Activated CD8-positive, alpha-beta memory T cell treated with anti-CD3 and anti-CD28 coated beads for 48 hours (primary cell): Measurements from ENCODE around the gene SNRNP25.

ENCODE experiments used
- DNase-seq, 3 experiments: peaks; one replicate each; pipeline ENCODE4 v3.0.0-alpha.2; 2020; ENCODE audit warnings: low read depth in 2 of 3, low spot score in 2 of 3

Gene SNRNP25

GRCh38 chr16:62968-63391, 9.4 kb downstream of the SNRNP25 start:
- no peak for DNase-seq

DNA sequence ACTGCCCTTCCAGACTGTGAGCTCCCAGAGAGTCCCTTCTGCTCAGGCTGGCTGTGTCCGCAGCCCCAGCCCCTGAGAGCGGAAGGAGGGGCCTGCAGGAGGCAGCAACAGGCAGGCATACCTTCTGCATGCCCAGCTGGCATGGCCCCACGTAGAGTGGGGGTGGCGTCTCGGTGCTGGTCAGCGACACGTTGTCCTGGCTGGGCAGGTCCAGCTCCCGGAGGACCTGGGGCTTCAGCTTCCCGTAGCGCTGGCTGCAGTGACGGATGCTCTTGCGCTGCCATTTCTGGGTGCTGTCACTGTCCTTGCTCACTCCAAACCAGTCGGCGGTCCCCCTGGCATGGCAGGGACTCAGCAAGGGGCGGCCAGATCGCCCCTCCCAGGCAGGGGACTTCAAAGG, 9.8 kb downstream of the SNRNP25 start:
- DNase-seq = no peak

DNA sequence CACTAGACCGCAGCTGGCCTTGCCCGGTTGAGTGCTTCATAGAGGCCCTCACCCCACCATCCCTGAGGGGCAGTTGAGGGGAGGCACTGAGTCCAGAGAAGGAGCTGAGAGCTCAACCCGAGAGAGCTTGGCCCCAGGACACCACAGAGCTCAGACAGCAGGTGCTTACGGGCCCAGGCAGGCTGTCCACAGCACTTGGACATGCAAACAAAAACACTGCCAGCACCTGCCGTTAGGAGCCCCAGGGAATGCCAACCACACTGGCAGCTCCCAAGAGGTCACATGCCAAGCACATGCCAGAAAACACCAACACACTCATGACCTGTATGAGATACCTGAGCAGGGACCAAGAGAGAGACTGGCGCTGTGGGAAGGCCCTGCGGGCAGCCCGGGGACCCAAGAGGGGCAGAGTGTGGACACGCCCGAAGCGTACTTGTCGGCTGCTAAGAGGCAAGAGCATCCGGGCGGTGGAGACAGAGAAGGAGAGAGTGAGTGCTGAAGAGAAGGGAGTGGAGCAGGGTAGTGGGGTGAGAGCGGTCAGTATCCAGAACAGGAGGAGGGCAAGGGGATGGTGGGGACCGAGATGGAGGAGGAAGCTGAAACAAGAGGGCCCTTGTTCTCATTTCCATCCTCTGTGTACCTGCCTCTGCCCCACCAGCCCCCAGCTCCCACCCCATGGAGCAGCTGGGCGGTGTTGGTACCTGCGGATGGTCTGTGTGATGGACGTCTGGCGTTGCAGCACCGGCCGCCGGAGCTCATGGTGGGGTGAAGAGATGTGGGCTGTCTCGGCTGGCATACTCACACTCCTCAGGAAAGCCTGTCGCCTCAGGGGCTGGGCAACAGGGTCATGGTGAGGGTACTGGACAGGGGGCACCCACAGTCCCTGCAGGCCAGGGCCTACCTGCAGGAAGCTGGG, 10.6 kb downstream of the SNRNP25 start:
- no peak for DNase-seq

GRCh38 chr16:64914-65255, 11.3 kb downstream of the SNRNP25 start:
- no peak for DNase-seq

DNA sequence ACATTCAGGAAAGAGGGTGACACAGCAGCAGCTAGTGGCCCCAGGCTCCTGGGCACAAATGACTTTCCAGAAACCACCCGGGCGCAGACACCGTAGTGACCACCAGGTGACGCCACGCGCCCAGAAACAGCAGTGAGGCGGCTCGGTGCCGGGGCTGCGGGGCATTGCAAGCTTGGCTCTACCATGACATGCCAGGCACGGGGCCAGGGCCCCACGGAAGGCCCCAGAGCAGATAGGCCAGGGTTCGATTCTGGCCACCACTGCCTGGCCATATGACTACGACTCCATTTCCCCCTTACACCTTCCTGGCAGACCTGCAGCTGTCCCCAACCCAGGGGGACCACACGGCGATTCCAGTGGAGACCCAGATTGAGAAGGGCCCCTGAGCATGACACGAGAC, 12.1 kb downstream of the SNRNP25 start:
- peak; percentile 62 to 85 (median 85) for DNase-seq

- DNase-seq = no peak
Observed at GRCh38 chr16:66309-67182, 12.9 kb downstream of the SNRNP25 start.

DNA sequence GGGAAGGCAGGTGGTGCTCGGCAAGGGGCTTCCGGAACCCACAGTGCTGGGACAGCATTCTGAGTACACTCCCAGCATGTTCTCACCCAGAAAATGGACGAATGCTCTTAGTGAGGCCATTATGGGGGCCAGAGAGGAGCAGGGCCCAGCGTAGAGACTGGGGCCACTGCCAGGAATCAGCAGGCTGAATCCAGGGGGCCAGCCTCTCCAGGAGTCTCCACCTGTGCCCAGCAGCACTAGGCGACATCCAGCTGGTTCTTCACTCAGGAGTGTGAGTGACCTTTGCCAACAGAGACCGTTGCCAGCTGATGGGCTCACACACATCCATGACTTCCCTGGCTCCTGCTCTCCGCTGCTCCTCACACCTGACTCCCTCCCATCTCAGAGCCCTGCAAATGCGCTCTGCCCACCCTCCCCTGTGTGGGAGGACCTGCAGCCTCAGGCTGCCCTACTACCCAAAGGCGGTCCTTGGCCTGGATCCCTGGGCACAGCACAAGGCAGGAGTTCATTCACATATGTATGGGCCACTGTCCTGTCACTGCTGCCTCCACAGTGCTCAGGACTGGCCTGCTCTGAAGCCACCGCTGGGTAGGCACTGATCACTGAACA, 13.7 kb downstream of the SNRNP25 start:
- no peak for DNase-seq

DNA sequence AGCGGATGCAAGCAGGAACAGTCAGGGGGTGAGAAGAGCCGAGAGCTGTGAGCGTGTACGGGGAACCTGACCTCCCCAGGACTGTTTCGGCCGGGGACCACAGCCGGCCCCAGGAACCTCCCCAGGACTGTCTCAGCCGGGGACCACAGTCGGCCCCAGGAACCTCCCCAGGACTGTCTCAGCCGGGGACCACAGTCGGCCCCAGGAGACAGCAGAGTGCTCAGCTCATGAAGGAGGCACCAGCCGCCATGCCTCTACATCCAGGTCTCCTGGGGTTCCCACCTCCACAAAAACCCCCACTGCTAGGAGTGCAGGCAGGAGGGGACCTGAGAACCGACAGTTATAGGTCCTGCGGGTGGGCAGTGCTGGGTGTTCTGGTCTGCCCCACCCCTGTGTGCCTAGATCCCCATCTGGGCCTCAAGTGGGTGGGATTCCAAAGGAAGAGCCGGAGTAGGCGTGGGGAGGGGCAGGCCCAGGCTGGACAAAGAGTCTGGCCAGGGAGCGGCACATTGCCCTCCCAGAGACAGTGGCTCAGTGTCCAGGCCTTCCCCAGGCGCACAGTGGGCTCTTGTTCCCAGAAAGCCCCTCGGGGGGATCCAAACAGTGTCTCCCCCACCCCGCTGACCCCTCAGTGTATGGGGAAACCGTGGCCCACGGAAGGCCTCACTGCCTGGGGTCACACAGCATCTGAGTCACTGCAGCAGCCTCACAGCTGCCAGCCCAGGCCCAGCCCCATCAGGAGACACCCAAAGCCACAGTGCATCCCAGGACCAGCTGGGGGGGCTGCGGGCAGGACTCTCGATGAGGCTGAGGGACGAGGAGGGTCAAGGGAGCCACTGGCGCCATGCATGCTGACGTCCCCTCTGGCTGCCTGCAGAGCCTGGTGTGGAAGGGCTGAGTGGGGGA, 14.5 kb downstream of the SNRNP25 start:
- DNase-seq = no peak

GRCh38 chr16:69181-69580, 15.6 kb downstream of the SNRNP25 start:
- DNase-seq = no peak

GRCh38 chr16:71210-71539, 17.5 kb downstream of the SNRNP25 start:
- DNase-seq = no peak

- no peak for DNase-seq
Observed at GRCh38 chr16:71540-72401, 18.1 kb downstream of the SNRNP25 start.

GRCh38 chr16:72561-73548, 19.2 kb downstream of the SNRNP25 start, which contains the start of gene RHBDF1:
Gene RHBDF1, minus strand, starts transcription at chr16:72631. Its CDS starts 7,616 bp downstream, at chr16:65015.
- no peak for DNase-seq

GRCh38 chr16:74051-74746, 20.6 kb downstream of the SNRNP25 start:
- DNase-seq = no peak

DNA sequence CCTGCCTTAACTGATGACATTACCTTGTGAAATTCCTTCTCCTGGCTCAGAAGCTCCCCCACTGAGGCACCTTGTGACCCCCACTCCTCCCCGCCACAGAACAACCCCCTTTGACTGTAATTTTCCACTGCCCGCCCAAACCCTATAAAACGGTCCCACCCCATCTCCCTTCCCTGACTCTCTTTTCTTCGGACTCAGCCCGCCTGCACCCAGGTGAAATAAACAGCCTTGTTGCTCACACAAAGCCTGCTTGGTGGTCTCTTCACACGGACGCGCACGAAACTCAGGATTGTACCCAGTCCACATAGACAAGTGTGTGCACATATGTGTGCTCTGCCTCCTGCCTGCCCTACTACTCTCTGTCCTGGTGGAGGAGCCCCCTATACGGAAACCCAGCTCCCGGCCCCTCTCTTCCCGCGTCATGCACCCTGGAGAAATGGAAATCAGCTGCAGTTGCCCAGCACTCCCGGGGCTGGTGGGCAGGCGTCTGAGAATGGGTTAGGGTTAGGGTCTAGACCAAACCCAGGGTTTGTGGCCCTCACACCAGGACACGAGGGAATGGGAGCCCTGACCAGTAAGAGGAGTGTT, 21.2 kb downstream of the SNRNP25 start:
- DNase-seq = no peak

DNA sequence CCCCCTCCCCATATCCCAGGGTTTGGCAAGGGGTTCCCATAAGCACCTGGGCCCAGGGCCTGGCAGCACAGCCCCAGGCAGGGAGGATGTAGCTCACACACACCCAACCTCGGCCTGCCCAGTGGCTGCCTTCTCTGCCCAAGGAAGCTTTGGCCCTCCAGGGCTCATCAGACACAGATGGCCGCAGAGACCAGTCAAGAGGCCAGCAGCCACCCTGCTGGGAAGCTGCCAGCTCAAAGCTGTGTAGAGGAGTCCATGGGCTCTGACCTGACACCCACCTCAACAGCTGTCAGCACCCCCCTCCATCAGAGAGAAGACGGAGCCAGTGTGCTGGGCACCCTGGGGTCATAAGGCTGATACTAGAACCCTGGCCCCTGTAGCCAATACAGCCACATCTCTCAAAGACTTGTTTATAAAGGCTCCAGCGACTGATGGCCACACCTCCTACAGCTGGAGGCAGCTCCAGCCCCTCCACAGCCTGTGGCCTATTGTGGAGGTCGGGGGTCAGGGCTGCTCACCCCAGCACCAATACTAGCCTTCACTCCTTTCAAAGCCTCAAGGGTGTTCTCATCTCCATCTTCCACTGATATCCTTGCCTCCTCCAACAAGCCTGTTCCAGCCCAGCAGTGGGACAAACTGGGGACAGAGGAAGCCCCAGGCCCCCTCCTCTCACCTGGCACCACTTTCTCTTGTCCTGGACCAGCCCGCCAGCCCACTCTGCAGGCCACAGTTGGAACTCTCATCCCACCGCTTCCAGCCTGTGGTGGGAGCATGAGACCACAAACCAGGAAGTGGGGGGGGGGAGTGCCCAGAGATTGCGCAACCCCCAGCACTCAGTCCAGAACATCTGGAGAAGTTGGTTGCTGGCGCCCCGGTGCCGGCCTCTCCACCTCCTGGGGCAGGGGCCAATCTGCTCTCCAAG, 22.2 kb downstream of the SNRNP25 start:
- no peak for DNase-seq

DNA sequence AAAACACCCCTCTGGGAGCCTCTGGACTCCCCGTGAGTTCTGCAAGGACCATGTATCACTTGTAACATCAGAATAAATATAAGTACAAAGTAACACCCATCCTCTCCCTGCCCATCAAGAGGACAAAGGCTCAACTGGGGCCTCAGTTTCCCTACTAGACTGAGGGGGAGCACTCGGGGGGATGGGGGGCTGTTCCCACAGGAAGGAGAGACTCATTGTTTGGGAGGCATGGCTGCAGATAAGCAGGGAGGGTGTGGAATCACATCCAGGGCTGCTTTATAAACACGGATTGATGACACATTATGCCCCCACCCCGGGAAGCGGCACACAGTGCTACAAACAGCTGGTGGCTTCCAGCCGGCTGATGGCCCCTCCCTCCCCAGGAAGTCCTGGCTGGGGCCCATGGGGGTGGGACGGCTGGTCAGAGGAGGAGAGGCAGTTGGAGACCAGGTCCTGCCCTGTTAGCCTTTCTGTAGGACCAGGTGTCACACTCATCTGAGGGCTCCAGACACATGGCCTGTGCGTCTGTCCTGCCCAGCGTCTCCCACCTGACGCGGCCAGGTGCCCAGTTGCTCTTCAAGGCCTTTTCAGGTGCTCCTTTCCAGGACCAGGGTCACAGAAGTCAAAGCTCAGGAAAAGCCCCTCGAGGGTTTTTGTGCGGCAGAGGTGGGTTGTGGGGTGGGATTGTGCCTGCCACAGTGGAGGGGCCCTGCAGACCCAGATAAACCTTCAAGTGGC, 23.1 kb downstream of the SNRNP25 start:
- DNase-seq = no peak
